Adipose tissue (tissue), 3 donors: ENCODE results near the gene UNC5C. TPM values are rescaled to one million over a fixed set of nuclear protein-coding genes. Genes with fewer than 3 reads are reported as not detected.

ENCODE experiments used
- H3K27ac ChIP-seq: one replicate; pipeline ENCODE4 v1.5.1; 2013; ENCODE audit warnings: low read depth, low read length
- WGBS, 3 donors: extraction: QIAGEN DNeasy Blood & Tissue Kit; methylation state at CpG; one replicate each; pipeline ENCODE4 v1.1.7; 2013; 5-methylcytosine and 5-hydroxymethylcytosine counted together
- polyA plus RNA-seq, 3 donors: library from polyadenylated mRNA; stranded (reverse); fragments of 200-250 nt; gene quantifications; one replicate each; pipeline ENCODE4 v1.2.3, GENCODE V29; 2013
- donor health status: healthy with polysubstance abuse.
- donor health status: Bipolar disorder and iron deficiency.
- donor health status: healthy.

Gene UNC5C
- polyA plus RNA-seq, 3 donors: 0.15 to 2.6 (median 0.67) TPM

GRCh38 chr4:95505799-95506198 is 43.0 kb downstream of the UNC5C start:
- no peak overlapping the region for H3K27ac ChIP-seq

DNA sequence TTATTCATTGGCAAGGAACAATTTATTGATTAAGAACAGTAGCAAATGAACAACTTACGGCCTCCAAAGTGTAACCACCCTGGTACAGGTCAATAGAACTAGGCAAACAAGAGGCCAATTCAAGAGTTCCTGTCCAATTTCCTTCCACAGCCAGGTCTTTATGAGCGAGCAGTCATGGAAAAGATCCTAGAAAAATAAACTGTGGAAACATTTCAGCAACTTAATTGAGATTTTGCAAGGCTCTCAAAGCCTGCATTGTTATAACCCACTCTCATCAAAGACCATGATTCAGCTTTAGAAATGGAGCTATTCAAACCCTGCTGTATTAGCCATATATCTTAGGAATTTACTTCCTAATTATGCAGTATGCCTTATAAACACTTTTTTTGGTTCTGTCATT is 43.6 kb downstream of the UNC5C start:
- 35 to 72% (median 67%) methylated on average over 2 of the region's 2 CpGs for WGBS, 3 donors
- H3K27ac ChIP-seq: no peak overlapping the region

DNA sequence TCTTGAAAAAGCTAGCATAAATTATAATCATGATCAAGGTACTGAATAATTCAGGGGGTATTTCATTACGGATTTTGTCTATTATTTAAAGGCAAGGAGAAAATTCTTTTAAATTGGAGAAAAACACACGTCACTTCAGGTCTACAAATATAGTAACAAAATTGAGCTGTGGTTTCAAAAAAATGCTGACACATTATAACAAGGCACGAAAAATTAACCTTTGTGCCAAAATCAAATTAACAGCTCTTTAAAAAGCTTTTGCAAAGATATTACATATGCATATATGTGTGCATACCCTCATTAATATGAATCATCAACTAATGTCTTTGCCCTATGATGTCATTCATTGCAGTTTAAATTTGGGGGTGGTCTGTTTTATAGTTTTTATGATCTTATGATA is 44.3 kb downstream of the UNC5C start:
- WGBS, 3 donors: 62 to 73% (median 63%) methylated on average over 3 of the region's 3 CpGs
- no peak overlapping the region for H3K27ac ChIP-seq

DNA sequence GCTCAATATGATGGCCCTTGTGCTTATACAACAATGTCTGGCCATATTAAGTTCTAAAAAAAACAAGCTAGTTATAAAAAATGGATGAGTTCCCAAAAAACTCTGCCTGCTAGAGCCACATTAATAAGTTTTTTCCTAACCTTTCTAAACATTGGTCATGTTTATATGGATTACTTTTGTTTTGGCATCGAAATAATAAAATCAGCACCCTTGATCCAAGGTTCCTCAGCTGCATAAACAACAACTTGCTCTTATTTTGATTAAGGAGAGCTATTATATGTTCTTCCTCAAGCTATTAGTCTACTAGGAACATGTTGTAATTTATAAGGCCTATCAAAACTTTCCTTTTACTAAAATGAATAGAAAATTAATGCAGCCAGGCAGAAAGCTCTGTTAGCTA is 48.4 kb downstream of the UNC5C start:
- WGBS, 3 donors: 56 to 64% (median 61%) methylated on average over 1 of the region's 1 CpG
- no peak overlapping the region for H3K27ac ChIP-seq

GRCh38 chr4:95499291-95499696 is 49.5 kb downstream of the UNC5C start:
- H3K27ac ChIP-seq: no peak overlapping the region
- 42 to 82% (median 68%) methylated on average over 2 of the region's 2 CpGs for WGBS, 3 donors

GRCh38 chr4:95494186-95494585 is 54.6 kb downstream of the UNC5C start:
- H3K27ac ChIP-seq: no peak overlapping the region

DNA sequence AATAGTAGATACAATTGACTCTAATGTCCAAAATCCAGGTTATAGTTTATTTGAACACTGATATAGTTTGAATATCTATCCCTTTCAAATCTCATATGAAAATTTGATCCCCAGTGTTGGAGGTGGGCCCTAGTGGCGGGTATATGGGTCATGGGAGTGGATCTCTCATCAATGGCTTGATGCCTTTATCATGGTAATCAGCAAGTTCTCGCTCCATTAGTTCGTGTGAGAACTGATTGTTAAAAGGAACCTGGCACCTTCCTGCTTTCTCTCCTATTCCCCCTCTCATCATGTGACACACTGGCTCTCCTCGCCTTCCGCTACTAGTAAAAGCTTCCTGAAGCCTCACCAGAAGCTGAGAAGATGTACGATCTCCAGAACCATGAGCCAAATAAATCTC is 70.1 kb downstream of the UNC5C start:
- no peak overlapping the region for H3K27ac ChIP-seq
- WGBS, 3 donors: 83 to 93% (median 87%) methylated on average over 6 of the region's 6 CpGs

- 73 to 80% (median 74%) methylated on average over 1 of the region's 1 CpG for WGBS, 3 donors
- no peak overlapping the region for H3K27ac ChIP-seq
Measured at GRCh38 chr4:95476121-95476520, 72.7 kb downstream of the UNC5C start.

DNA sequence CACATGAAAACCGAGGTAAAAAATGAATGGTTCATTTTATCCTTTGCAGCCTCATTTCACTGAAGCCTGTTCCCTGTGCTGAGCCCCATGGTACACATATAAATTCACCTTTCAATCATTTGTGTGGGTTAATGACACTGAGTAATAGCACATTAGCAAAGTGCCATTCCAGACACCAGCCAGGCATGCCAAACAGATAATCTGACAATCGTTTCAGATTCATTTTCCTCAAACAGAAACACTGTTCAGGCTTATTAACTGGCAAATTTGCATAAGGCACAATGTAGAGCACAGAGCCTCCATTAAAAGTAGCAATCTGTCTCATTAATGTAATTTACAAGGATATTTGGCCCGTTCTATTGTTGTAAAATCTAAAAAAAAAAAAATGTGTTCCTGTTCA is 76.2 kb downstream of the UNC5C start:
- no peak overlapping the region for H3K27ac ChIP-seq
- WGBS, 3 donors: 26 to 67% (median 60%) methylated on average over 3 of the region's 3 CpGs

- 65 to 81% (median 79%) methylated on average over 4 of the region's 4 CpGs for WGBS, 3 donors
- no peak overlapping the region for H3K27ac ChIP-seq
Measured at GRCh38 chr4:95470622-95471021, 78.2 kb downstream of the UNC5C start.

- whole genome bisulfite sequencing, 3 donors: 49 to 60% (median 51%) methylated on average over 1 of the region's 1 CpG
Measured at GRCh38 chr4:95469617-95470016, 79.2 kb downstream of the UNC5C start.

DNA sequence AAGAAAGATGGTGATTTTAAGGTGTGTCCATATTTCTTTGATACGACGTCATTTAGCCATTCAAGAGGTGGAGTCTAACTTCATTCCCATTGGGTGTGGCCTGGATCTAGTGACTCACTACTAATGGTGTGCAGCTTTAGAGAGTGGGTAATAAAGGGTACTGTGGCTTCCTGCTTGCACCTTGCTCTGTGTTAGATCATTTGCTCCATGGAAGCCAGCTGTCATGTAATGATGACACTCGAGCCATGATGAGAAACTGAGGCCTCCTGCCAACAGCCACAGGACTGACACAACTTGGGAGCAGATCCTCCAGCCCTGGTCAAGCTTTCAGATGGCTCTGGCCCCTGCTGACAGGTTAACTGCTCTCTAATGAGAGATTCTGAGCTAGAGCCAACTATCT is 82.0 kb downstream of the UNC5C start:
- 85 to 90% (median 88%) methylated on average over 3 of the region's 3 CpGs for WGBS, 3 donors
- H3K27ac ChIP-seq: no peak overlapping the region

More at GRCh38 chr4:95469617-95470016, 79.2 kb downstream of the UNC5C start:
- no peak overlapping the region for H3K27ac ChIP-seq

DNA sequence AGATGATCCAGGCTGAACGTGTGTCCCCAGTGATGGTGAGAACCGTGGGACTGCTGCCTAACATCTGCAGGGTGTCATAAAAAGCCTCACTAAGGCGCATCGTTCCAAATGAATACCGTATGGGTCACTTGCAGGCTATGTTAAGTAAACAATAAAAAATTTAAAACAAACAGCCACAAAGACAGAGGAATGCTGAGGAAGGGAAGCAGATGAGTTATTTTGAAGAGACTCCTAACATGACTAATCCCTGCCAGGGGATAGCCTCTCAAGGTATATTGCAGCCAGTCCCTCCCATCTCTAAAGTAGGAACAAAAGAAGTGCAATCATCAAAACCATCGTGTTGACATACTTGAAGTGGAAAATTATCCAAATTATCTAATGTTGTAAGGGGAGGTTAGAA is 83.8 kb downstream of the UNC5C start:
- 53 to 64% (median 57%) methylated on average over 6 of the region's 6 CpGs for WGBS, 3 donors
- H3K27ac ChIP-seq: no peak overlapping the region

GRCh38 chr4:95462921-95463320 is 85.9 kb downstream of the UNC5C start:
- WGBS, 3 donors: 71 to 75% (median 74%) methylated on average over 8 of the region's 8 CpGs
- H3K27ac ChIP-seq: no peak overlapping the region

DNA sequence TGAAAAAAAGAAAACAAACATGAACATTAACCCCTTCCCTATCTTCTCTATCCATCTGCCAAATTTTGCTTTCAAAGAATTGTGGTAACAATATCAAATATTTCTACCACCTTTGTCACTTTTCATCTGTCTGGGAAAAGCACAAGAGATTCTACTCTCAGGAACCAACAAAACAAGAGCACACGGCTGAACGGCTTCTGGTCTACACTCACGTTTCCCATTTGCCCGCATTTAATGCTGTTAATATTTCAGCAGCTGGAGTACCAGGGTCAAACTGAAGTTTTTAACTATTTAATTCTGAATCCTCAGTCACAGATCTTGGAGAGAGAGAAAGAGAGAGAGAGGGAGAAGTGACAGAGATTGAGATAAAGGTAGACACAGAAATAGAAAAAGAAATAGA is 91.4 kb downstream of the UNC5C start:
- no peak overlapping the region for H3K27ac ChIP-seq
- WGBS, 3 donors: 57 to 83% (median 67%) methylated on average over 4 of the region's 4 CpGs

GRCh38 chr4:95450294-95450693 is 98.5 kb downstream of the UNC5C start:
- no peak overlapping the region for H3K27ac ChIP-seq
- WGBS, 3 donors: 62 to 91% (median 88%) methylated on average over 2 of the region's 2 CpGs

GRCh38 chr4:95446173-95446572 is 102.6 kb downstream of the UNC5C start:
- WGBS, 3 donors: 89 to 95% (median 90%) methylated on average over 4 of the region's 4 CpGs
- no peak overlapping the region for H3K27ac ChIP-seq

- WGBS, 3 donors: 24 to 89% (median 88%) methylated on average over 5 of the region's 5 CpGs
- no peak overlapping the region for H3K27ac ChIP-seq
Measured at GRCh38 chr4:95445251-95445650, 103.5 kb downstream of the UNC5C start.

DNA sequence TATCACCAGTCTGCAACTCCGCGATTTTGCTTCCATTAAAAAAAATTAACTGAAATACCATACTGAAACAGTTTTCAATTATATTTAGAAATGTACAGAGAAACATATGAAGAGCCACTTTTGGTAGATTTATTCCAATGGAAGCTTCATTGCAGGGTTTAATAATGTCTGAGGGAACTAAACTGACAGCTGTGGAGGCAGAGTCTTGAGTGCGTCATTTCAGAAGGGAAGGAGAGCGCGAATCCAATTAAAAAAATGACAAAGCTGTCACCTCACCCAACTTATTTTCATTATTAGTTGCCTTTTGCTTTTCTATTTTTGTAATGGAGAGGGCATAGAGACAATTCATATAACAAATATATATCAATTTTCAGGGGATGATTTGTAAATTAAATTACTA is 104.0 kb downstream of the UNC5C start:
- no peak overlapping the region for H3K27ac ChIP-seq
- 94 to 97% (median 95%) methylated on average over 5 of the region's 5 CpGs for WGBS, 3 donors

DNA sequence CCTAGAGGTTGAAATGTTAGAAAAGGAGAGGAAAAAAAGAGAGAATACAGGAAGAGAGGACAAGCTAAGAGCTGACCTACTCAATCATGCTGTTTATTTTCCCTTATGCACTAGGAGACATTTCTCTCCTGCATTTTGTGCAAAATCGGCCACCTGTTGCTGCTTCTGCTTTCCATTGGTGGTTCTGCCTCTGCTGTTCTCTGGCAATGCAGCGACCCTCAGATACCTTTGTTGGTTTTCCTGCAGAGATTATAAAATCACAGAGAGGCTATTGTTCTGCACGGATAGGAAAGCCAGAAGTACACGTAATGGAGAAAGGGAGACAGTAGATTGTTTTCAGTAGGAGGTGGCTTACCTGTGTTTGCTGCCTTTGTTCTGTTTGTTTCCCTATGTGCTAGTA is 108.9 kb downstream of the UNC5C start:
- H3K27ac ChIP-seq: no peak overlapping the region
- 28 to 68% (median 65%) methylated on average over 4 of the region's 4 CpGs for WGBS, 3 donors

DNA sequence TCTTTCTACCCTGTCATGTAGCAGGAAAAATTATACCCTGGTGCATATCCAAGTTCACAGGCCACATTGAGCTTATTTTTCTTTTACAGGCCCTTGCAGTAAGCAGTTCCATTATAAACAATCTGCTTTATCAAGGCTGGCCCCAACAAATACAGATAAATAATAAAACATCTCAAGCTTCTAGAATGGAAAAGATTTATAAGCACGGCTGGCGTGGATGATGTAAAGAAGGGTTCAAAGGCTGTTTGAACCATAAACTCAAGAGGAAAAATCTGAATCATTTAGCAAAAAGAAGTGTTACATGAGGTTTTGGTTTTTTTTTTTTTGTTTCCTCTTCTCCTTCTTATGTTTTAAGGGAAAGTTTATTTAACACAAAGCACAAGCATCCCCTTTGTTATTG is 109.7 kb downstream of the UNC5C start:
- H3K27ac ChIP-seq: no peak overlapping the region
- WGBS, 3 donors: 61 to 80% (median 73%) methylated on average over 2 of the region's 2 CpGs
